NCI-H345 treated with DMSO at 0.1 percent for 48 hours (cell line): ENCODE data around the gene DDX50.
"Not testable (repeated sequence)": the region's sequence is repeated elsewhere in the genome, so short reads cannot be mapped to it uniquely, and the experiment has no call there.

Experiments used
- DNase-seq: peaks from one replicate; lab custom pipeline; 2025; ENCODE audit not compliant: unreplicated experiment; lab: John Stamatoyannopoulos, UW

DDX50 gene

GRCh38 chr10:68979738-68980137 lies 78.6 kb downstream of the DDX50 start:
- DNase-seq = not testable (repeated sequence)

GRCh38 chr10:68981074-68981473 lies 80.0 kb downstream of the DDX50 start:
- DNase-seq = no peak

GRCh38 chr10:68982389-68982788 lies 81.3 kb downstream of the DDX50 start:
- no peak for DNase-seq

- DNase-seq = no peak
These were observed 86.5 kb downstream of the DDX50 start for GRCh38 chr10:68987611-68988010.

DNA sequence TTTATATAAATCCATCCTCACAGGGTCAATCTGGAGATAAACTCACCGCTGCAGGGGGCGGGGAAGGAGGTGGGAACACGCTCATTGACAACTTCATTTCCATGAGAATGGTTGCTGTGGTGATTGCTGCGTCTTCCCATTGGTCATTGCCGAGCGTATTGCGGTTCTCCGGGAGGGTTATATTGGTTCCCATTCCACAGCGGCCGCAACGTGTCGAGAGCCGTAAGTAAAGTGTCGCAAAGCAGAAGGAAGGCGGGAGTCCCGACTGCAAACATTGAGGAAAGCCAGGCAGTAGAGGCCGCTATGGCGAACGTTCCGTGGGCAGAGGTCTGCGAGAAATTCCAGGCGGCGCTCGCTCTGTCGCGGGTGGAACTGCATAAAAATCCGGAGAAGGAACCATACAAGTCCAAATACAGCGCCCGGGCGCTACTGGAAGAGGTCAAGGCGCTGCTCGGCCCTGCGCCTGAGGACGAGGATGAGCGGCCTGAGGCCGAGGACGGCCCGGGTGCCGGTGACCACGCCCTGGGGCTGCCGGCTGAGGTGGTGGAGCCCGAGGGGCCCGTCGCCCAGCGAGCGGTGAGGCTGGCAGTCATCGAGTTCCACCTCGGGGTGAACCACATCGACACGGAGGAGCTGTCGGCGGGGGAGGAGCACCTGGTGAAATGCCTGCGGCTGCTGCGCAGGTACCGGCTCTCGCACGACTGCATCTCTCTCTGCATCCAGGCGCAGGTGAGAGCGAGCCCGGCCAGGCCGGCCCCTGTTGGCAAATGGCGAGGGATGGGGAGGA lies 87.6 kb downstream of the DDX50 start, which contains the start of gene KIFBP:
KIFBP (plus strand) TSS at position 274 of the 787 bp plus-strand sequence; CDS start at position 304, 30 bp downstream.
- DNase-seq = peak; percentile 90

DNA sequence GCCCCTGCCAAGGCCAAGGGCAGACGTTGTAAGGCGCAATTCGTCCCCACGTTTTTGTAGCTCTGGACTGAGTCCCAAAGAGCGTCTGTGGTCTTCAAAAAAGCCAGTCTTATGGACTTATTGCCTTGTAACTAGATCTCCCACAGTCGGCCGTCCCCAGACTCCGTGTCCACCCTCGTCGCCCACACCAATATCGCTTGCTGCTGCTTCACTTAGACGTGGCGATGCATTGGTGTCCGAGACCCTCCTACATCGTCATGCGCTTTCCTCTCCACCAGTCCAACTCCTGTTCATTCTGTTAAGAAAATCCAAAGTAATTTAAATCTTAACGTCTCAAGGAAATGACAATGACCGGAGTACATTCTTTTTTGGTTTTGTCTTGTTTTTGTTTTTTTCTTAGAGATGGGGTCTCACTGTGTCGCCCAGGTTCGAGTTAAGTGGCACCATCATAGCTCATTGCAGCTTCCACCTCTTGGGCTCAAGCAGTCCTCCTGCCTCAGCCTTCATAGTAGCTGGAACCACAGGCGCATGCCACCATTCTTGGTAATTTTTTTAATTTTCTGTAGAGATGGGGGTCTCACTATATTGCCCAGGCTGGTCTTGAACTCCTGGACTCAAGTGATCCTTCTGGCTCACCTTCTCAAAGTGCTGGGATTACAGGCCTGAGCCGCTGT lies 88.3 kb downstream of the DDX50 start:
- DNase-seq = no peak

DNA sequence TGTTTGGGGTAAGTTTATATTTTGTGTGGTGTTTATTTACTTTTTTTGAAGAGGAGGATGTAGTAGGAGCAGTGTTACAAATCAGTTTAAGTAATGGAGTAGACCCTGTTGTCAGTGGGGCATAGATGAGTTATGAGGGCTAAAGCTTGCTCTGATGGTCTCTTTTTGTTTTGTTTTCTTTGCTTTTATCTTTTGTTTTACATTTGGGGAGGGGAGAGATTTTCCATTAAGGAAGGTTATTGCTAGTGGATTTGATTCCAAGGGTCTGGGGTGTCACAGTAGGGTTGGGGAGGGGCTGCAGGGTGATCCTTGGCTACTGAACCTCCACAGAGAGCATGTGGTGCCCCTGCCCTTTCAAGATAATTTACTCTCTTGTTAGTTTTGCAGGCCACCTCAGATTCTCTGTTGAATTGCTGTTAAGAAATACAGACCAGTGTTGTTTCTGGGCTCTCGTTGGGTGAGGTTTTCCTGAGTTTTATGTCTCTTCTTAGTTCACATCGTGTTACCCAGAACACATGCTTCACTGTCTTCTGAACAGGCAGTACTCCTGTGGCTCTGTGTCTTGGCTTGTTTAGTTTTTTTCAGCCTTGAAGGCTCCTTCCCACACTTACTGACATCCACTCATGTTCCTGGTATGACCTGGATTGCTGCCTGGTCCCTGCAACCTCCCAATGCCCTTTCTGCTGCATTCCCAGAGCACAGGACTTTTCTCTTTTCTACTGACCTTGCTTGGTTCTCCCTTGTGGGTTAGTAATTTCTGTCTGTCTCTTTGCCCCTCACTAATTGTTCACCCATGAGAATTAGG lies 91.7 kb downstream of the DDX50 start:
- no peak for DNase-seq
